Activated CD4-positive, alpha-beta T cell treated with anti-CD3 and anti-CD28 coated beads, Interleukin-2, amount 50 U/mL, for 4 hours (primary cell): ENCODE data around the gene DISP3.

Source experiments
- DNase-seq, 2 experiments: peaks; one replicate each; pipeline ENCODE4 v3.0.0-alpha.2; 2020

DISP3 gene

GRCh38 chr1:11478571-11479374 lies at the start of gene DISP3:
Gene DISP3 (plus strand): TSS chr1:11479155. CDS start chr1:11500993, 21,838 bp downstream.
- DNase-seq: peak; percentile 52 to 53

DNA sequence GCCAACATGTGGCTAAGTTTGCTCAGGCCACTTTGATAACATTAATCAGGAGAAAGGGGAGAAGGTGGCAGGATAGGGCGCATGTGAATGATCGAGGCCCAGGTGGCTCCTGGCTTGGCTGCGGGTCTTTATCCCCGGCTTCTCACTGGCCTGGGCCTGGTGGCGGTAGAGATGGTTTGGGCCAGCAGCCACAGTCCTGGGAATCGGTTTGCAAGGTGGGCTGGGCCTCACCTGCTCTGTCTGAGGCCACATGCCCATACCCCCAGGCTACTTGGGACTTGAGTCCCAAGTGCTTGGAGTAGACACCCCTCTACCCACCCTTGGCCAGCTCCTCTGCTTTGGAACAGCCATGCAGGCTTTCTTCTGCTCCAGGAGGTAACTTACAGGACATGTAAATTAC lies 49.7 kb upstream of the DISP3 start:
- no peak for DNase-seq

GRCh38 chr1:11429935-11430334 lies 49.0 kb upstream of the DISP3 start:
- DNase-seq: no peak

GRCh38 chr1:11431941-11432507 lies 46.9 kb upstream of the DISP3 start:
- DNase-seq: no peak

- no peak for DNase-seq
Observed at GRCh38 chr1:11432526-11432925, 46.4 kb upstream of the DISP3 start.

GRCh38 chr1:11434501-11434900 lies 44.5 kb upstream of the DISP3 start:
- no peak for DNase-seq

DNA sequence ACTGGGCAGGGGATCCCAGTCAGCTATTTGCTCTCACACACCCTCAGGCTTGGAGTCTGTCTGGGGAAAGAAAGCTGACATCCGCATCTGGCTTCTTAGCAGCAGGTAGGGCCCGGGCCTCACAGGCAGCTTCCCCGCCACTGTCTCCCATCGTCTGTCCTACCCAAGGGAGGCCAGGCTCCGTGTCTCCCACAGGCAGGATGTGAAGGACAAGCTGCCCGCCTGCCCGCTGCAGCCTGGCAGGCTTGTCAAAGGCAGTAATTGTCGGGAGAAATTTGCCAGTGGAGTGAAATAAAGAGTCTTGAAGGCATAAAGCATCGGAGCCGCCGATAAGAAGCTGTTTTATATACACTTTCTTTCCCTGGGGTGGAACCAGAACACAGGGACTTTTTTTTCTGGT lies 44.0 kb upstream of the DISP3 start:
- no peak for DNase-seq

- DNase-seq: no peak
Observed at GRCh38 chr1:11438996-11439395, 40.0 kb upstream of the DISP3 start.

DNA sequence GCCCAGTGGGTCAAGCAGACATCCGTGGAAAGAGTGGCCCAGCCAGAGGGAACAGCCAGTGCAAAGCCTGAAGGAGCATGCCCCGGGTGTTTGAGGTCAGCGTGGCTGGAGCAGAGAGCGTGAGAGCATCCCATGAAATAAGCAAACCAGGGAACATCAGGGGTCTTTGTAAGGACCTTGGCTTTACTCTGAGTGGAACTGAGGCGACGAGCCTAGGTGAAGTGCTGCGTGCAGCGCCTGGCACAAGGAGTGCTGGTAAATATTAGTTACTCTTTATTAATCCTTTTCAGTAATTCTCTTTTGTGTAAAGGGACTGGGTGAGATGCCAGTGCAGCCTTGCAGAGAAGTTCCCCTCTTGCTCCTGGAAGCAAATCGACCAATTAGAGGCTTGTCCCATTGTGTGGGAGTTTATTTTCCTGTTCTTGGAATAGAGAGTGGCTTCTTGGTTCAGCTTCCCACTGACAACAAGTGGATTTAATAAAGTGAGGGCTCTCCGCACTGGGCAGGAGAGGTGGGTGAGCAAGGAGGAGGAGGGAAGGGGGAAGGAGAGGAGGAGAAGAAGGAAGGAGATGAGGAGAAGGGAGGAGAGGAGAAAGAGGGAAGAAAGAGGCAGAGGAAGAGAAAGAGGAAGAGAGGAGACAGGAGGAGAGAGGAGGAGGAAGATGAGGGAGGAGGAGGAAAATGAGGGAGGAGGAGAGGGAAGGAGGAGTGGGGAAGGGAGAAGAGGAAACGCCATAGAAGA lies 37.6 kb upstream of the DISP3 start:
- DNase-seq: no peak

- DNase-seq: no peak
Observed at GRCh38 chr1:11443043-11443442, 35.9 kb upstream of the DISP3 start.

GRCh38 chr1:11443961-11444658 lies 34.8 kb upstream of the DISP3 start:
- DNase-seq: no peak

DNA sequence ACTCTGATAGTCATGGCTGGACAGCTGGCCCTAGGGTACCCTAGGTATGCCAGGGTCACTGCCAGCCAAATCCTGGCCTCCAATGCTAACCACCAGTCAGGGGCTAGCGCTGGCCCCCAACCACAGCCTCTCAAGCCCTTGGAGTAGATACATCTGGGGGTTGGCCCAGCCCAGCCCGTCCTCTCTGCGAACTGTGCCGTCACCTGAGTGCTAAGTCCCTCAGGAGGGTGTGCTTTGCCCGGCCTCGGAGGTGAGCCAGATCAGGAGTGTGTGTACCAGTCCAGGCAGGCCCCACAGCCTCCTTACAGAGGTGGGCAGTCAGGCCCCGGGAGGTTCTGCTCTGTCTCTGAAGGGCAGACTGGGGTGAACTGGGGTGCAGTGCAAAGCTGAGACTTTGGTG lies 34.0 kb upstream of the DISP3 start:
- no peak for DNase-seq

DNA sequence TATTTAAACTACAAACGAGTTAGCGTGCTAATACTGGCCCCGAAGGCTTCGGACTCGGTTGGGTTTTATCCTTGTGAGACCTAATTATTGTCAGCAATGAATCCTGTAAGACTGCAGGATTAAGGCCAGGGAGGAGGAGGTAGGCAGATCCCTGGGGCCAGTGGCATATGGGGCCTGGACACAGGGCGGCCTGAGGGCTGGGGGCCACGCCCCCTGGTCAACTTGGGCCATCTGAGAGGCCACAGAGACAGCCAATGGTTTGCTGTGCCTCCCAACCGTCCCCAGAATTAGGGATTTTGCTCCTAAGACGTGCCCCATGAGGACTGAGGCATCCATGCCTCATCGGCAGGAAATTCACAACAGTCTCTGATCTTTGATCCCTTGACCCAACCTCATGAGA lies 31.1 kb upstream of the DISP3 start:
- no peak for DNase-seq

DNA sequence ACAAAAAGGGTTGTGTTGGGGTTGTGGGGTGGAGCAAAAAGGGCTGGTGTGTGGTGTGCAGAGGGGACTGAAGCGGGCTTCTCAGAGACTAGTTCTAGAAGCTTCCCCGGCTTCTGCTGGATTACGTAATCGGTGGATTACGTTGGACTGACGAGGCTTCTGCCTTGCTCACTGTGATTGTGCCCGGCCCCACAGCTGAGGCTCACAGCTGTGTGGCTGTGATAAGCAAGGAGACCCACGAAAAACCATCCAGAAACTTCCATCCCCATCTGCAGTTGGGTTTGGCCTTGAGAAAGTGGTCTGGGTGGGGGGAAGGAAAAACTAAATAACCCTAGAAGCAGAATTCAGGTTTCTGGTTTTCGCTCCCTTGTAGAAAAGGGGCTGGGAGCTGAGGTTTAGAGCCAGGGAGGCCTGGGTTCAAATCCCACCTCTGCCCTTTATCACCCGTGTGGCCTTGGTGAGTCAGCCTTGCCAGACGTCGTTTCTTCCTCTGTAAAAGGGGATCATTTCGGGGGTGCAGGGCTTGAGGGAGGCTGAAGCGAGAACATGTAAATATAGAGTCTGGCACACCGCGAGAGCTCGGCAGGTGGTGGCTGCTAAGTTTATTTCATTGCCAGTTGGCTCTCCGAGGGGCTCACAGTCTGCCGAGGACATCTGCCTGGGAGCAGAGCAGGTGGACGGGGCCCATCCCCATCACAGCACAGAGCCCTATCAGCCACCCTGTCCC lies 30.4 kb upstream of the DISP3 start:
- no peak for DNase-seq

DNA sequence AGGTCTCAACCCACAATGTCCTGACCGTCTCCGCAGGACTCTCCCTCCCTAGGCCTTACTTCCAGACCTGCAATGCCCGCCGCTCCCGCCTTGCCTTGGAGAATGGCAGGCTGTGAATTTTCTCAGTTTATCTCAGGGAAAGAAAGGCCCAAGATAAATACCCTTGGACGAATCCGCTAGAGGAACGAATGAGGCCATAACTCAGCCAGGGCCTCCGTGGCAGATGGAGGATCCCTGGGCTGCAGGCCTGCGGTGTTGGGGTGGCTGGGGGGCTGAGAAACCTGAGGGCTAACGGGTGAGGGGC lies 29.9 kb upstream of the DISP3 start:
- no peak for DNase-seq

- DNase-seq: no peak
Observed at GRCh38 chr1:11450310-11450709, 28.6 kb upstream of the DISP3 start.

DNA sequence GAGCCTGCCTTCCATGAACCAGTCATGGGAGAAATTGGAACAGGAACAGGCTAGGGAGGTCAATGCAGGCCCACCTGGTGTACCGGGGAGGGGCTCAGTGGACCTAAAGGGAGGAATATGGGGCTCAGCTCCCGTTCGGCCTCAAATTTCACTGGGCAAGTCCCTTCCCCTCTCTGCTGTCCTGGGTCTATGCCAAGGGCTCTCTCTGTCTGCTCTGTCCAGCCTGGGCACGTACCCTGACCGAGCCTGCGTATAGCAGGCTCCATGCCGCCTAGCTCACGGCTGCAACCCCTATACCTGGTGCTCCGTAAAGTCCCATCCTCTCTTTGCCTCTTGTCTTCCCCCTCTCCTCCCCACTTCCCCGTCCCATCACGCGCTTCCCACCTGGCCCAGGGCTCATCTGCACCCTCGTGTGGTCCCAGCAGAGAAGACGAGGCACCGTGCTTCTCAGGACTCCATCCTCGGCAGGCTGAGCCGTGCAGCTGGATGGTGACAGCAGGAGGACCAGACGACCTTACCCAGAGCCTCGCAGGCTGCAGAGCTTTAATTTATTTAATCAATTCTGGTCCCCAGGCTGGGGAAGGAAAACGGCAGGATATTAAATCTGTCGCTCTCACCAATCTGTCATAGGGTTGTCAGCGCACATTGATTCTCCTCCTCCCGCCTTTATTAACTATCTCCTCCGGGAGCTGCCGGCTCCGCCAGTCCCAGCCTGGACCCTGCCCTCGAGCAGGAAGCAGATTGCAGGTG lies 25.0 kb upstream of the DISP3 start:
- DNase-seq: no peak

- no peak for DNase-seq
Observed at GRCh38 chr1:11455967-11456570, 22.9 kb upstream of the DISP3 start.

DNA sequence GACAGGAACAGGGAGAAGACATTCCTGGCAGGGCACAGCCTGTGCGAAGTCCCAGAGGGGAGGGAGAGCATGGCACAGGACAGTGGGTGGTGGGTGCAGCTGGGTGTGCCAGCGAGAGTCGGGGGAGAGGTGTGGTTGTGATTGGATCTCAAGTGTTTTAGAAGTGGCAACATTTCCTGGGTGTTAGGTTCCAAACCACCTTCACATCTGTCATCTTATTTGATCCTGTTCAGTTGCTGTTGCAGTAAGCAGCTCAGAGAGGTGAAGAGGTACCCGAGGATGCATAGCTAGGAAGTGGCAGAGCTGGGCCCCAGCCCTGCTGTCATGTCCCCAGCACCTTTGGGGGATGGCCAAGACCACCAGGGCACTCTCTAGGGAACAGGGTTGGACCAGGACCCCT lies 22.0 kb upstream of the DISP3 start:
- no peak for DNase-seq

DNA sequence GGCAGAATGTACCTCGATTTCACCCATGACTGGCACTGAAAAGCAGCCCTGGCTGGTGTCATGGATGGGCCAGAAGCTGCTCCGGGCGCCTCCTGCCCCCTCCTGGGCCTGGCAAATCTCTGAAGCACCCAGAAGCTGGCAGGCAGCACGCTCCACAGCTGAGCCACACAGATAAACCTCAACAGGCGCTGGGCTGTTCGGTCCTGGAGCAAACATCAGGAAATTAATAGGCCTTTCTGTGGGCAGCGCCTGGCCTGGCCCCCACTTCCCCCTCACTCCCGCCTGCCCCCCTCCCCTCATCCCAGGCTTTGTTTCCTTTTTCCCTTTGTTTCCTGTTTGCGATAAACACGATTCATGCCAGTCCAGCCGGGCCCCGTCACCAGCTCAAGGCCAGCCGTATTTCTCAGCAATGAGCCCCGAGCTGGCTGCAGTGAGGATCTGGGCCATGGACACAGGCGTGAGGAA lies 20.1 kb upstream of the DISP3 start:
- DNase-seq: no peak

DNA sequence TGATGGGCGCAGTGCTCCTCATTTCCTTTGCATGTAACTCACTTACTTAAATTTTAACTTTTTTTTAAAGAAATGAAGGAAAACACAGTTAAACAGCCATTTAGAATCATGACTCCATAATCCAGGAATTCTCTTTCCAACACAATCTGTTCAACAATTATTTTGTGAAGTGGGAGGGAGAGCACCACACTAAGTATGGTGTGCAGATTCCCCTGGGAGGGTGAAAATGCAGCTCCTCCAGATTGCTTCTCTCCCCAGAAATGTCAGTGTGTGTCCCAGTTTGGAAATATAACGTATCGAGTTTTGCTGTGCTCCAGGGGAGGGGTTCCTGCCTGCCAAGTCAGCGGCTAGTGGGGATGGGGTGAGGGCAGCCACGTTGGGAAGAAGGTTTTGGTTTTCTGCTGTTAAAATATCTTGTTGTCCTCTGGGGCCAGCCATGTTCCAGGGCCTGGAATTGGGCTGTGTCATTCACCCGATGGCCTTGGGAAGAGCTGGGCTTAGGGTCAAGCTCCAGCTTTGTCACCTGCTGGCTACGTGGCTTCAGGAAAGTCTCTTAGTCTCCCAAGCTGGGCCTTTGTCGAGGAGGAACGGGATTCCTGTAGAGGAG lies 17.3 kb upstream of the DISP3 start:
- no peak for DNase-seq
